ENCODE results near the gene SLC35A4.

SLC35A4 gene, protein sequence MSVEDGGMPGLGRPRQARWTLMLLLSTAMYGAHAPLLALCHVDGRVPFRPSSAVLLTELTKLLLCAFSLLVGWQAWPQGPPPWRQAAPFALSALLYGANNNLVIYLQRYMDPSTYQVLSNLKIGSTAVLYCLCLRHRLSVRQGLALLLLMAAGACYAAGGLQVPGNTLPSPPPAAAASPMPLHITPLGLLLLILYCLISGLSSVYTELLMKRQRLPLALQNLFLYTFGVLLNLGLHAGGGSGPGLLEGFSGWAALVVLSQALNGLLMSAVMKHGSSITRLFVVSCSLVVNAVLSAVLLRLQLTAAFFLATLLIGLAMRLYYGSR

DNA sequence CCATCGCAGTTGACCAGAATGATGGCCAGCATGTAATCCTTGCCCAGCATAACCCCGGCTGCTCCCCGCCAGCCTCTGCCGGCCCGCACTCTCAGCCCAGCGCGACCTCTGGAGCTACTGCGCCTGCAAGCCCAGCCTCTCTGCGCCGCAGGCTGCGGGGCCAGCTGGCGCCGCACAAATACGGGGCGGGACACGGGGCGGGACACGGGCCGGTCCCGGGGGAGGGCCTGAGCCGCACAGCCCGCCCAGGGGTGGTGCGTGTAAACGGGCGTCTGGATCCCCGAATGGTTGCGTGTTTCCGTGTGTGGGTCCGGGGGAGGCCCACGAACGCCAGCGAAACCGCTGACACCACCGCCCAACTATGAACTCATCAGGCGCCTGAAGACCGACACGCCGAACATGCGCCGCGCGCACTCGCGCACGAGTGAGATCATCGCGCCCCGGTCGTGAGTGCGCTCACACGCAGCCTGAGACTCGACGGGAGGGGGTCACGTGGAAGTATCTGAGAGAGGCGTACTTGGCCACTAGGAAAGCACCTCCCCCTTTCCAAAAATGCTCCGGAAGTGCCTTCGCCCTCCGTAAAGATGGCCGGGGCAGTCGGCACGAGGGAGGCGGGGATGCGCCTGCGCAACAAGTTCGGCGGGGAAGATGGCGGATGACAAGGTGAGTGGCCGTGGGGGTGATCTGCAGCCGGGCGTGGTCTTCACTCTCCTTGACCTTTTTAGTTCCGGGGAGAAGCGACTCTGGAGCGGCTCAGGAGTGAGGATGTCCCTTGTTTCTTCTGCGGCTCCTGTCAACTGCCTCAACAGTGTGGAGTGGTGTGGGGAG is at the start of gene SLC35A4, which contains the start of gene APBB3:
SLC35A4 (plus strand) TSS at position 633 of the 828 bp plus-strand sequence. CDS start 2,342 bp downstream, outside the sequence.
APBB3 (minus strand) TSS at position 403 of the 828 bp plus-strand sequence; CDS start at position 50, 353 bp downstream.
- DNase-seq = peak; percentile 99

DNA sequence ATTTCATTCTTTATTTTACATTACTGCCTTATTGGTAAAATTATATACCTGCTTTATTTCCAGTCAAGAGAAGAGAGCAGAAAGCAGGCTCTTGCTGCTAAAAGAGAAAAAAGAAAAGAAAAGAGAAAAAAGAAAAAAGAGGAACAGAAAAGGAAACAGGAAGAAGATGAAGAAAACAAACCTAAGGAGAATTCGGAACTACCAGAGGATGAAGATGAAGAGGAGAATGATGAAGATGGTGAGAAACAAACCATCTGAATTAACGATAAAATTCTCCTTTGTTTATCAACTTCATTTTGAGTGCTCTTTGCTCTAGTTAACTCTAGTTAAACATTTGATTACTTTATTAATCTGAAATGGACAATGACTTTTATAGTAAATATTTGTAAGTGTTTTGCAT is 40.6 kb upstream of the SLC35A4 start:
- DNase-seq = no peak

DNA sequence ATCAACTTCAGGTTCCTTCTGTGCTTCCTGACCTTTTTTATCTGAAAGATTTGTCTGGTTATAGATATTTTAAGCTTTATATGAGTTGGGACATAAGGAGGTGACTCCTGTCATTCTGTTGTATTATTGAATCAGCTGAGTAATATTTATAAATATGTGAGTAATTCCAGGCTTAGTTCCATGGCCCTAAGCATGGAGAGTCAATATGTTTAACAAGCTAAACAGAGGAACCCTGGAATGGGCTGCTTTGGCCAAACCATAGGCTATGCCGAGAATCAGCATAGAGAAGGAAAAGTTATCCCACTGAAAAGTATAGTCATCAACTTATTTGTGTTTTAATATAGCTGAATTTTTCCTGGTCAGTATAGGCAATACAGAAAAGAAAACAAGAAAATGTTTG is 24.4 kb upstream of the SLC35A4 start:
- DNase-seq = no peak

DNA sequence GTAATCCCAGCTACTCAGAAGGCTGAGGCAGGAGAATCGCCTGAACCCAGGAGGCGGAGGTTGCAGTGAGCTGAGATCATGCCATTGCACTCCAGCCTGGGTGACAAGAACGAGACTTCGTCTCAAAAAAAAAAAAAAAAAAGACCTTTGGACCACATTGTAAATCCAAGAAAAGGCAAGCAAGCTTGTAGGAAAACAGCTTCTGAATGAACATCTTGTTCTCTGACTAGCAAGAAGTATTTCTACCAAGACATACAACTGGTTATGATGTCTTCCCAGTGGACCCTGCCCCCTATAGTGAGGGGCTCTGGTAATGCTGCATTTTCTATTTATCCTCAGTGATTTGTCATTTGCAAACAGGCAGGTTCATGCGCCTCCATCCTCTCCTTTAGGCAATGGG is 21.7 kb upstream of the SLC35A4 start:
- no peak for DNase-seq

DNA sequence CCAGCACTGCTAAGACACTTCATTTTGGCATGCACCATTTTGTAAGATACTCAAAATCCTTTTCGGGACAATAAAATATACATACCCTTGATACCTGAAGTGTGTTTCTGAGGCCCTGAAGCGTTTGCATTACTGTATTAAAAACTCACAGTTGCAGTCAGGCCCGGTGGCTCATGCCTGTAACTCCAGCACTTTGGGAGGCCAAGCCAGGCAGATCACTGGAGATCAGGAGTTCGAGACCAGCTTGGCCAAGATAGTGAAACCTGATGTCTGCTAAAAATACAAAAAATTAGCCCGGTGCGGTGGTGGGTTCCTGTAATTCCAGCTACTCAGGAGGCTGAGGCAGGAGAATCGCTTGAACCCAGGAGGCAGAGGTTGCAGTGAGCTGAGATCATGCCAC is 19.6 kb upstream of the SLC35A4 start:
- DNase-seq = no peak

DNA sequence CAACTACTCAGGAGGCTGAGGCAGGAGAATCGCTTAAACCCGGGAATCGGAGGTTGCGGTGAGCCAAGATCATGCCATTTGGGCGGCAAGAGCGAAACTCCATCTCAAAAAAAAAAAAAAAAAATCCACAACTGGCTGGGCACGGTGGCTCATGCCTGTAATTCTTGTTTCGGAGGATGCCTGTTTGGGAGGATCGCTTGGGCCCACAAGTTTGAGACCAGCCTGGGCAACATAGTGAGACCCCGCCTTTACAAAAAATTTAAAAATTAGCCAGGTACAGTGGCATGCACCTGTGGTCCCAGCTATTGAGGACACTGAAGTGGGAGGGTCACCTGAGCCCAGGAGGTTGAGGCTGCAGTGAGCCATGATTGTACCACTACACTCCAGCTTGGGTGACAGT is 19.0 kb upstream of the SLC35A4 start:
- DNase-seq = no peak

DNA sequence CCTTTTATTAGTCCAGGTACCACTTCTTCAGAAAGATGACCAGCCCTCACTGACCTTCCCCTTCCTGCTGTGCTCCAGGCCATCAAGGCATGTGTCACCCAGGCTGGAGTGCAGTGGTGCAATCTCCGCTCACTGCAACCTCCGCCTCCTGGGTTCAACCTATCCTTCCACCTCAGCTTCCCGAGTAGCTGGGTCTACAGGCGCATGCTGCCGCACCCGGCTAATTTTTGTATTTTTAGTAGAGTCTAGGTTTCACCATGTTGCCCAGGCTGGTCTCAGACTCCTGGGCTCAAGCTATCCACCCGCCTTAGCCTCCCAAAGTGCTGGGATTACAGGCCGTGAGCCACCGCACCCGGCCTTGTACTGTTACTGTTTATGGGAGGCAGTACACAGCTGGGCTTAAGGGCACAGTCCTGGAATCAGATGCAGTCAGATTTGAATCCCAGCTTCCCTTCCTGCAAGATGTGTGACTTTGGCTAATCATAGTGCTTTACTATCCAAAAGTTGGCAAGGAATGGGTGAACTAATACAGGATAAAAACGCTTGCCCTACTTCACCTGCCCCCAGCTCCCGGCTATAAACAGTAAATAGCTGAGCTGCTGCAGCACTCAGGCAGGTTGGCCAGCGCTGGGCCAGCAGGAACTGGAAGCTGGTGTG is 17.6 kb upstream of the SLC35A4 start:
- no peak for DNase-seq

DNA sequence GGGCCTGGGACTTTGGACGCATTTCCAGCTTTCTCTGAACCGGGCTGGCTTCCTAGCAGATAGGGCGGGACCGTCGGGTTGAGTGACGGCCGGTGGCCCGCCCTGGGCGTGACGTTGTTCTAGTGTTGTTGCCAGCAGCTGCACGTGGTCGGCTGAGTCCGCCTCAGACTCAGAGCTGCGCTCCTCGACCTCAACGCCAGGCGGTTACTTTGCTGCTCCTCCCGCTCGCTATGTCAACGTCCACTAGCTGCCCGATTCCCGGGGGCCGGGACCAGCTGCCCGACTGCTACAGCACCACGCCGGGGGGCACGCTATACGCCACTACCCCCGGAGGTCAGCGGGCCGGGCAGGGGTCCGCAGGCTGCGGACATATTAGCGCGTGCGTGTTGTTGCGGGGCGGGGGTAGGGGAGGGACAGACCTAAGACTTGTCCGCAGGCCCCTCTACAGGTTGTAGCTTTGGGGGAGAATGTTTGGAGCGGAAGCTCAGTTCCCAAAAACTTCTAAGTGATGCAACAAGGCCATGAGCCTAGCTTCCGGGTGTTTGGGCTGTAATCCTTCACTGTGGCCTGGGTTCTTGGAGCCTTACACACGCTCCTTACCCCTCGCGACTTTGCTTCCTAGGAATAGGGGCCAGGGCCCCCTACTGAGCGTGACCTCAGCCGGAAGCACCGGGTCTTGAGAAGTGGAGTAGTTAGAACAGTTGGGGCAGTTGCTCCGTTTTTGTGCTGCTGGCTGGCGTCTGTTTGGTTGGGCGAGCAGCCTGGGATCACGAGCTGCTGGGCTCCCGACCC is 16.9 kb upstream of the SLC35A4 start, which contains the start of gene EIF4EBP3:
EIF4EBP3 (plus strand) TSS at position 155 of the 792 bp plus-strand sequence; CDS start at position 231, 76 bp downstream.
- peak; percentile 98 for DNase-seq

DNA sequence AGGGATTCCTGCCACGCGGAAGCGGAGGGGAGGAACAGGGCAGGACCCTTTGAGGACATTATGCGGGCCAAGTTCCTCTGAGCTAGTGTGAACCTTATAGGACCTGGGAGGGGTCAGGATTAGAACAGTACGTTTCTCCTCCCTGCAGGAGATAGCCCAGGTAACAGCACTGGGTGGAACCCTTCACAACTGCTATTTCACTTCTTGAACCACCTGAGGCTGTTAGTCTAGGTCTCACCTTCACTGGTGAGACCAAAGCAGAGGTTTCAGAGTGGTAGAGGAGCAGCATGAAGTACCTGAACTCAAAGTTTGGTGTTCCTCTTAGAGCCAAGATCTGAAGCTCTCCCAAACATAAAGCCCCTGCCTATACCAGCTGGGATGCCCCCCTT is 16.3 kb upstream of the SLC35A4 start:
- no peak for DNase-seq

DNA sequence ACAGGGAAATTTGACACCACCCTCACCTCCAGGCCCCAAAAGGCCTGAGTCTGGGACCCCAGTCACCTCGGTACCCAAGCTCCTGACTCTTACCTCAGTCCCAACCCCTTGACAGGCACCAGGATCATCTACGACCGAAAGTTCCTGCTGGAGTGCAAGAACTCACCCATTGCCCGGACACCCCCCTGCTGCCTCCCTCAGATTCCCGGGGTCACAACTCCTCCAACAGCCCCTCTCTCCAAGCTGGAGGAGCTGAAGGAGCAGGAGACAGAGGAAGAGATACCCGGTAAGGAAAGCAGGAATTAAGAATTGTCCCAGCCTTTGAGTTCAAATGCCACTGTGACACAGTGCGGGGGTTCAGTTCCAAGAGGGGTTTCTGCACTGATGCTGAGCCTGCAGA is 15.8 kb upstream of the SLC35A4 start:
- DNase-seq = no peak

DNA sequence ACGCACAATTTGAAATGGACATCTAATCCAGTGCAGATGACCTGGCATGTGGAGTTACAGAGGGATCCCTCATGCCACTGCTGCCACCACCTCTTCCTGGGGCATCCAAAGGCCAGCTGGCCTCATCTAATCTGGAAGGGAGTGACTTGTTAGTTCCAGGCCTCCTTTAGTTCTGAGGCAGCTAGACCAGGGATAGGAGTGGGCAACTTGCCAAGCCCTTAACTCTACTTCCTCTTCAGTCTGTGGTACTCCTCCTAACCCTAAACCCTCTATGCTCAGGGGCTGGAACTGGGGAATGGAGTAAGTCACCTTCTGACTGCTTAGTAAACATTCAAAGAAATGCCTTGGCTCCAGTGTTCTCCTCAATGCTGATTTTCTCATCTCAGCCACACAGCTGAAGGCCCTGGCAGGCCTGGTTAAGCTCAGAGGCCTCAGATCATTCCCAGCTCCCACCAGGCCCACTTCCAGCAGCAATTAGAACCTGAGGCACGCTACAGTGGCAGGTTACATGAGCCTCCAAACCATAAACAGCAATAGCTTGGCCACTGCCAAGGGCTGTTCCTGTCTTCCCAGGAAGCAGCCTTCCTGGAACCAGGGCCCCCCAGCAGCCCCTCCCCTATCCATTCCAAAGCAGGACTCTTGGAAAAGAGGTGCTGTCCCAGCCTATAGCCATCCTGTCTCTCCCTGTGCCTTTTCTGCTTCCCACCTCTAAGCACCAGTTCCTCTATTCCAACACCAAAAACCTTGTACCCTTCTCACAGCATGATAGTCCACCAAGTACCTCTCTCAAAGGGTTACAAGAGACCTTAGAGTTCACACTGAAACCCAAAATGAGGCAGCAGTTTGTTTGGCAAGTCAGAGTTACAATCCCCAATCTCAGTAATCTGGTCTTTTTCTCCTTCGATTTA is 15.1 kb upstream of the SLC35A4 start:
- DNase-seq = peak; percentile 56

DNA sequence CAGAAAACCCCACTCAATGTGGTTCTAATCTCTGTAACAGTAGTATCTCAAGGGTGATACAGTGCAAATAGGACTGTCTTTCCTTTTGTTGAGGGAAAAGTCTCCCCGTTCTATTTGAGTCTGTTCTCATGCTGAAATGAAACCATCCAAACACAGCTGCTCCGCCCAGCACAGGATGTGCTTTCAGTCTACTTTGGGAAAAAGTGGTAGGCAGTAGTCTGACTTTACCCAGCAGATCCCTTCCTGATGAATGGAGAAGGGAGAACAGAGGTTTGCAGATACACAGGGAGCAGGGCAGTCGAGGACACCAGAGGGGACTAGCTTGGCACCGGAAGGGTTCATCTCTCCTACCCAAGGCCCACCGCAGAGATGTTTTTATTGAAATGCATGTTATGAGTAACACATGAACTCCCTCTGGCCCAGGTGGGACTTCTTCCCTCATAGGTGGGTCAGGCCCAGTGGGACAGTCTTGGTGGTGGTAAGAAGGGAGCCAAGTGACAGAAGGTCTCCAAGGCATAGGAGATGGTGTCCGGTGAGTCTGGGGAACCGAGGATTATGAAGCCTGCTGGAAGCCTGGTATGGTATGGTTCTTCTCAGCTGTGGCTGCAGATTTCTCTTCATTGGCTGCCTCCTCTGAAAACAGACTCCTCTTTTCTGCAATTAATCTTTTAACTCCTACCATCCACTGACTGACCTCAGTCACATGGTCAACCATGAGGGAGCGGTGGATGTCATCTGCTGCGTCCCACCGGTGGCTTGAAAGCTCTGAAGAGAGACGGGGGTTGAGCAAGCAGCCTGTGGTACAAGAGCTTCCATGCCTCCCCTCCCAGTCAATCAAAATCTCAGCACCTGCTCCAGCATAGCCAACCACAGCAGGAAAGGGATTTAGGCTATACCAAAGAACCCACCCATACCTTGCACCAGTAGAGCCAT is 14.2 kb upstream of the SLC35A4 start:
- no peak for DNase-seq

DNA sequence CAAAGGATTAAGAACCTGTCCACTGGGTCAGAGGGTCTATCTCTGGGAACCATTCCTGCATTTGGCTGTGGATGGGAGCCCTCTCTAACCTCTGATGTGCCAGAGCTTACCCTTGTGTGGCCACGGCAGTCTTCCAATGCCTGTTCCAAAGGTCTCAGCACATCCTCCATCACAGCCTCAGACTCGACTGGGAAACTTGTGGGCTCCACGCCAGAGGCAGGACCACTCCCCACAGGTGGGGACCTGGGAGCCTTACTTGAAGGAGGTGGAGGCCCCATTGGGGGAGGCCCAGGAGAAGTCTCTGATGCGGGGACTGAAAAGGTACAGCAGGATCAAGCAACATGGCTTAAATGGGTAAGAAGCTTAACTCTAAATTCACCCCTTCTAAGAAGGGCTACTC is 12.8 kb upstream of the SLC35A4 start:
- DNase-seq = no peak

DNA sequence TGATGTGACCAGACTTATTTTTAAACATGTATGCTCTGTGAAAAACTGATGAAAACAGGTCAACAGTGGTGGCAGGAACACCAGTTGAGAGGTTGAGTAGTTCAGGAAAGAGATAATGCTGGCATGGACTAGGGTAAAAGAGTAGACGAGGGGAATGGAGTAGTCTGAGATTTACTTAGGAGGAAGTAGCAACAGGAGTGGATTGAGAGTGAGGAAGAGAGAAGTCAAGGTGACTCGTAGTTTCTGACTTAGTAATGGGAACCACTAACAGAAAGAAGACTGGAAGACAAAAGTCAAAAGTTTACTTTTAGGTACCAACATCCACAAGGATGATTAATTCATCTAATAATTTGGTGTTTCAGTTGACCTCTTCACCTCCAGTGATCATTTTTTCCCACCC is 11.0 kb upstream of the SLC35A4 start:
- no peak for DNase-seq

DNA sequence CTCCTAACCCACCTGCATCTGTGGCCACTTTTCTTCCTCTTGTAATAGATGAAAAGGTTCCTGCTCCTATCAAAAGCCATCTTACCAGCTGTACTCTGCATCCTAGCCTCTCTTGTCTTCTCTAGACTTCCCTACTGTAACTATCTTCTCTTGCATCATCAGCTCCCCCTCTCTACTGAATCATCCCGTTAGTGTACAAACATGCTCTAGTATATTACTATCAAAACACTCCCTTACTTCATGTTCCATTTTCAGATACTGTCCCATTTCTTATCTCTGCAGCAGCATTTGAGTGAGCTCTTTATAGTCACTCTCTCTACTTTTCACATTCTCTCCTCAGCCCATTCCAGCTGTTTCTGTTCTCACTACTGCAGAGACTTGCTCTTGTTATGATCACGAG is 10.2 kb upstream of the SLC35A4 start:
- DNase-seq = no peak

DNA sequence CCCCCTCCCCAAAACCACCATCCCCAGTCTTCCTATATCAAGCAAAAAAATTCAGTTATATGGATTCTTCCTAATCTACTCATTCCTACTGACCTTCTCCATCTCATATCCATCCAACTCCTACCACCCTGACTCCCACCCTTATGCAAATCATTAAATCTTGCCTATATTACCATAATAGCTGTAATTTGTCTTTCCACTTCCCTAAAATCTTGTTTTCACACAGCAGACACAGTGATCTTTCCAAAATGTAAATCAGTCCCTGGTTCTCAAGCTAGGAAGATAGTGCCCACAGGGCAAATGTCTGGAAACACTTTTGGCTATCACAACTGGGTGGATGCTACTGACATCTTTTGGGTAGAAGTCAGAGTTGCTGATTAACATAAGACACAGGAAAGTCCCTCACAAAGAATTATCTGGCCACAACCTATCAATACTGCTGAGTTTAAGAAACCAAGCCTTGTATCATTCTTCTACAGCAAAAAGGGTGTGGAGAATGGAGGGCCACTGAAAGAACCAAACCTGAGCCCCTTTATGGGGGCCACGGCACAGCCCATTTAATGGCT is 8.8 kb upstream of the SLC35A4 start:
- DNase-seq = no peak

DNA sequence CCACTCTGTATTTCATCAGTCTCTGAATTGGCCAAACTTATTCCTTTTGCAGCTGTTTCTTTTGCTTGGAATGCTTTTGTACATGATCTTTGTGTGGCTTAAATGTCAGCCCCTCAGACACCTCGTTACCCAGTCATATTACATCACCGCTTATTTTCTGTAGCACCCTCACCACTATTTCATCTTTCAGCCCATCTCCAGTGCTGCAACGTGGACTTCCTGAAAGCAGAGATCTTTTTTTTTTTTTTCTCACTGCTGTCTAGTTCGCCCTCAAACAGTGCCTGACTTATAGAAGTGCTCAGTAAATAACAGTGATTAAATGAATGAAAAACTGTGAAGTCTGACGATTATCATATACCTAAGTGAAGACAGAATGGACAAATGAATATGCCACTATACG is 8.2 kb upstream of the SLC35A4 start:
- DNase-seq = no peak

DNA sequence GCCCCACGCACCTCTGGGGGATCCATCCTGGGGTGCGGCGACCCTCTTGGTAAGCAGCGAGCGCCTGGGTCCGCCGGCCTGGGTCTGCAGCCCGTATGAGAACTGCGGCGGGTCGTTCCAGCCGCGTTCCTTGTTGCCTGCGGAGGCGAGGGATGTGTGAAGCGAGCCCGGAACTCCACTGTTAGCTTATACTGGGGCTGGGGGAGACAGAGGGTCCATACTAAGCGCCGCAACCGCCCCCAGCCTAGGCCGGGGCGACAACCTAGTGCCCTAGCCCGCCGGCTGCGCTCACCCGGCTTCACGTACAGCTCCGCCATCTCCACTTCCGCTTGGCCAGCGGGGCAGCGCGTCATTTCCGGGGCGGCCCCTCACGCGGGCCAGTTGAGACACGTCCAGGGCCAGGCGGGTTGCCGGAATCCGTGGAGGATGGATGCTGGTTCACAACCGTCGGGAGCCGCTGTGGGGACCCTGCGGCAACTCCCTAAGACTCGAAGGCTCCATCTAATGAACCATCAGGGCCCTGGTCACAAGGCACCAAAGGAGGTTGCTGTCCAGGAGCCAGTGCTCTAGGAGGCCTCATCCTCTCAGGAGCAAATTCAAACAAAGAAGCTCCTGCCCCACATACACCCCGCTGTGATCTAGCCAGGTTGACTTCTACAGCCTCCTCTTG is 7.4 kb upstream of the SLC35A4 start, which contains the start of gene SRA1:
SRA1 (minus strand) TSS at position 338 of the 670 bp plus-strand sequence; CDS start at position 317, 21 bp downstream.
- peak; percentile 96 for DNase-seq

DNA sequence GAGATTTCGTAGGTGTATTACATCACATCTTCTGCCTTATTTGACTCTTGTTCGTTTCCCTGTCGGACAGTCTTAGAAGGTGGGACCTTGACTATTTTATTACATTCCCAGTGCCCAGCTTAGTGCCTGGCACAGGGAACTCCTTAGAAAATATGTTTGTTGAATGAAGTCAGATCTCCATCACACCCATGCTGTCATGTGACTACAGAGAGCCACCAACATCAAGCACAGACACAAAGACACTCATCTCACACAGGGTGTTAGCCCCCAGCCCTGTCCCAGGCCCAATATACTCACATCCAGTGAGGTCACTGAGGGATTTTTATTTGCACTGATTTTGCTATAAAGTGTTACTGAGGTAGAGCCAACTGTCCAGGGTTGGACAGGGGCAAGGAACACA is 6.7 kb upstream of the SLC35A4 start:
- no peak for DNase-seq
